Measurements from ENCODE around the gene SBK2. TPM values are rescaled to one million over a fixed set of nuclear protein-coding genes. Genes with fewer than 3 reads are reported as not detected.

The SBK2 gene
- total and polyA plus RNA-seq, 2 donors (not counting 3 experiments of a cell fraction or from before 2014, with no cell fraction given): not detected

DNA sequence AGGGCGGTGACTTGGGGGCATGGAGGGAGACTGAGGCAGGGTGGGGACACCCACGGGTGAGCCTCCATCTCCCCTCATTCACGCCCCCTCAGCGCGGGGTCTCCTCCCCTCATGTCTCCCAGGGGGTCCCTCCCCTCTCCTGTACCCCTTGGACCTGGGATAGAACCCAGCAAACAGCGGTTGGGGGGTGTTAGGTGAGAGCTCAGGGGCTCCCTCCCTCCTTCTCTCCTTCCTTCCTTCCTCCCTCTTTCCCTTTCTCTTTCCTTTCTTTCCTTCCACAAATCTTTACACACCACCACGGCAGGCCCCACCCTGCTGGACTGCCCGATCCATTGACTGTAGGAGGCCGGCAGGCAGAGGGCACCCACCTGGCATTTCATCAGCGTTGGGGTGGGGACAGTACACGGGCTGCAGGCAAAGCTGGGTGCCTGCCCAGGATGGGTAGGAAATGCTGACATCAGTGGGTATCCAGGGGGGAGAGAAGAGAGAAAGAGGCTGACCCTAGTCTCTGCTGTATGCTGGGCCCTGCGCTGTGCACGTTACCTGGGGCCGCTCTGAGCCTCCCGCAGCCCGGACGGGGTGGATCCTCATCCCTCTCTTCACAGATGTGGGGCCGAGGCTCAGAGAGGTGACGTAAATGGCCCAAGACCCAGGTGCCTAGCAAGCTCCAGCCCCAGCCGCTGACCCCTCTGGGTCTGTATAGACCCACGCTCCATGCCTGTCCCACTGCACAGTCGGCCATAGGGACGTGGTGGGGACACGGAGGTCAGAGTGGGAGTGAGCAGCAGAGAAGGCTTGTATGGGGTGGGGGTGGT is 45.2 kb downstream of the SBK2 start:
- Histone ChIP-seq H4K20me1 (replicated peaks; ENCODE audit: control insufficient read depth, extremely low read depth, insufficient read depth, low read length) (no peaks in the 10 kb centered on the region), H3K4me1 (ENCODE audit: control insufficient read depth, extremely low read depth, insufficient read depth, low read length) (peaks cover 16% of the 10 kb centered on the region), H3K9me3 (replicated peaks; ENCODE audit: control insufficient read depth, insufficient read depth, low read length) (no peaks in the 10 kb centered on the region), H3K27me3 (ENCODE audit: control insufficient read depth in 2 of 2, insufficient read depth in 2 of 2, low read length in 2 of 2) (no peaks in the 10 kb centered on the region), H3K4me3 (replicated peaks in 1 of 3; ENCODE audit: insufficient read depth in 1 of 3, low read depth in 1 of 3, low read length in 3 of 3) (no peak overlapping the region), H3K36me3 (ENCODE audit: control insufficient read depth in 2 of 2, extremely low read depth in 1 of 2, insufficient read depth in 2 of 2, low read length in 2 of 2) (no peaks in the 10 kb centered on the region), H3K9me1 (replicated peaks; ENCODE audit: control insufficient read depth, extremely low read depth, insufficient read depth, low read length) (no peaks in the 10 kb centered on the region), H3K4me2 (ENCODE audit: insufficient read depth, low read length) (no peak overlapping the region), H3K27ac (ENCODE audit: insufficient read depth, low read depth, low read length) (no peak overlapping the region), H2AFZ (ENCODE audit: low read depth, low read length) (no peak overlapping the region), H3K79me2 (ENCODE audit: control insufficient read depth, insufficient read depth, low read length) (no peaks in the 10 kb centered on the region), H3K9ac (replicated peaks; ENCODE audit: extremely low read depth, insufficient read depth, low read length) (no peak overlapping the region)
- ChIA-PET POLR2A (no interaction called here), CTCF (interaction anchor here (0.6 to 5.5 kb wide), 4 partner anchors 12 to 345 kb away, joined by 3 to 38 read pairs (median 6); no protein-coding TSS in a partner anchor)
- DNase-seq (ENCODE audit: low read depth, low spot score) (no peak), FAIRE-seq (no peak)
- dilution Hi-C loops (cut with MboI; ENCODE audit: extremely low pct_ligation_motif_present, low sequenced_read_pairs): no loop called here
- TF ChIP-seq JUN (IDR thresholded peaks at IDR 0.05; ENCODE audit: borderline replicate concordance, insufficient read depth, insufficient read length, low read depth) (no peak), POLR2AphosphoS5 (IDR thresholded peaks at IDR 0.05; ENCODE audit: insufficient read depth, low read depth, low read length) (no peak), MYC (IDR thresholded peaks at IDR 0.05; ENCODE audit: low read depth, low read length) (no peak)
- TF ChIP-seq, protein P1, sequence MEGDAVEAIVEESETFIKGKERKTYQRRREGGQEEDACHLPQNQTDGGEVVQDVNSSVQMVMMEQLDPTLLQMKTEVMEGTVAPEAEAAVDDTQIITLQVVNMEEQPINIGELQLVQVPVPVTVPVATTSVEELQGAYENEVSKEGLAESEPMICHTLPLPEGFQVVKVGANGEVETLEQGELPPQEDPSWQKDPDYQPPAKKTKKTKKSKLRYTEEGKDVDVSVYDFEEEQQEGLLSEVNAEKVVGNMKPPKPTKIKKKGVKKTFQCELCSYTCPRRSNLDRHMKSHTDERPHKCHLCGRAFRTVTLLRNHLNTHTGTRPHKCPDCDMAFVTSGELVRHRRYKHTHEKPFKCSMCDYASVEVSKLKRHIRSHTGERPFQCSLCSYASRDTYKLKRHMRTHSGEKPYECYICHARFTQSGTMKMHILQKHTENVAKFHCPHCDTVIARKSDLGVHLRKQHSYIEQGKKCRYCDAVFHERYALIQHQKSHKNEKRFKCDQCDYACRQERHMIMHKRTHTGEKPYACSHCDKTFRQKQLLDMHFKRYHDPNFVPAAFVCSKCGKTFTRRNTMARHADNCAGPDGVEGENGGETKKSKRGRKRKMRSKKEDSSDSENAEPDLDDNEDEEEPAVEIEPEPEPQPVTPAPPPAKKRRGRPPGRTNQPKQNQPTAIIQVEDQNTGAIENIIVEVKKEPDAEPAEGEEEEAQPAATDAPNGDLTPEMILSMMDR (IDR thresholded peaks at IDR 0.05; ENCODE audit: extremely low read depth in 1 of 2, insufficient read depth in 1 of 2, low read depth in 1 of 2, low read length in 2 of 2): no peak
- intact Hi-C loops (cut with micrococcal nuclease): no loop called here
- BruUV-seq (replicated peaks): no TSS peak

Measured in endothelial cell of umbilical vein (primary cell).